AG09309 (cell line): ENCODE measurements around the gene MARK2.

Experiments used
- DNase-seq: peaks from one replicate; pipeline ENCODE4 v3.0.0-alpha.2; 2010; ENCODE audit warnings: low read depth
- H3K4me3 ChIP-seq: 2 replicates; pipeline ENCODE4 v1.5.1; 2011; ENCODE audit warnings: mild to moderate bottlenecking, low read depth, low read length, moderate library complexity; ENCODE audit not compliant: control insufficient read depth
- CTCF ChIP-seq: IDR thresholded peaks from 2 replicates; pipeline ENCODE4 v1.5.1; 2011; ENCODE audit warnings: mild to moderate bottlenecking, low read depth, low read length, inconsistent platforms; ENCODE audit not compliant: insufficient read depth, control insufficient read depth; ENCODE audit errors: missing control alignments

Gene MARK2

GRCh38 chr11:63843041-63843440, 4.1 kb downstream of the MARK2 start:
- TF ChIP-seq CTCF, result no peak
- DNase-seq, result no peak
- no peak overlapping the region for H3K4me3 ChIP-seq

- no peak for TF ChIP-seq CTCF
- no peak overlapping the region for H3K4me3 ChIP-seq
- no peak for DNase-seq
These were observed 5.9 kb downstream of the MARK2 start for GRCh38 chr11:63844836-63845235.

GRCh38 chr11:63845303-63845702, 6.4 kb downstream of the MARK2 start:
- no peak overlapping the region for H3K4me3 ChIP-seq
- no peak for TF ChIP-seq CTCF
- no peak for DNase-seq

- H3K4me3 ChIP-seq, result no peak overlapping the region
- TF ChIP-seq CTCF, result no peak
- no peak for DNase-seq
These were observed 7.0 kb downstream of the MARK2 start for GRCh38 chr11:63845911-63846310.

- DNase-seq, result no peak
- no peak for TF ChIP-seq CTCF
- no peak overlapping the region for H3K4me3 ChIP-seq
These were observed 8.0 kb downstream of the MARK2 start for GRCh38 chr11:63846897-63847296.

GRCh38 chr11:63847363-63847762, 8.5 kb downstream of the MARK2 start:
- no peak for TF ChIP-seq CTCF
- DNase-seq, result no peak
- H3K4me3 ChIP-seq, result no peak overlapping the region

- no peak for DNase-seq
- no peak for TF ChIP-seq CTCF
- no peak overlapping the region for H3K4me3 ChIP-seq
These were observed 10.8 kb downstream of the MARK2 start for GRCh38 chr11:63849691-63850090.
